ENCODE data around the gene LCAT. TPM values are rescaled to one million over a fixed set of nuclear protein-coding genes. Genes with fewer than 3 reads are reported as not detected.
A peak's percentile ranks its signal among the peaks of the same experiment; 100 is the strongest.
"Not testable (repeated sequence)": the region's sequence is repeated elsewhere in the genome, so short reads cannot be mapped to it uniquely, and the experiment has no call there.

The LCAT gene
- total RNA-seq, 2 donors from 2014 or later = 12.3 to 20.1 TPM

DNA sequence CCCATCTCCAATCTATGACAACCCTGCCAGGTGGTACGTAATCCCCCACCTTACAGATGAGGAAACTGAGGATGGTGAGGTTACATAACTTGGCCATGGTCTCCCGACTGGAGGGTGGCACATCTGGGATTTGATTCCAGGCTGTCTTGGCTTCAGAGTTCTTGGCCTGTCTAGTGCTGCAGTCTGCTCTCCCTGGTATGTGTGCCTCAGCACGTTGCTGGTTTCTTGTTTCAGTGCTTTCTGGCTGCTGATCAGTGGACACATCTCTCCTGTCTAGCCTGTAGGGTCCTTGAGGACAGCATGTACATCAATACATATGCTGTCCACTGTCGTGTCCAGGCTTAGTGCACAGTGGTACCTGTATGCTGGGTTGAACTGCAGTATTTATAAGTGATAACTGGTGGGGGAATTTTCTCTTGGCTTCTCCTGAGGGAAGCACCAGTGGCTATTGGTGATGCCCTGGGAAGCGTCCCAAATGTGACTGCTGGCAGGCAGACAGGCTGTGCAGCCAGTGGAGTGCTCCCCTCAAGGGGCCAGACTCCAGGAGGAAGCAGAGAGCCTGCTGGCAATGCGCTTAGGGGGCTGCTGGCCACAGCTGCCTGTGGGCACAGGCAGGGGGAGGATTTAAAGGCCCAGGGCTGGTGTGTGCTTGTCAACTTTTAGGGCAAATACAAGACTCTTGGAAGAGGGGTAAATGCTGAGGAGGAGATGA, 26.6 kb downstream of the LCAT start:
- H3K9me3 Mint-ChIP-seq = no peaks in the 10 kb centered on the region
- peak overlapping the region; percentile 38 to 45 for H3K4me3 Mint-ChIP-seq
- no peaks in the 10 kb centered on the region for H3K27me3 Mint-ChIP-seq (ENCODE audit: low read depth)
- ATAC-seq (replicated peaks in 1 of 2) (peak; percentile 28 to 32), DNase-seq (no peak)
- peak overlapping the region; percentile 83 for H3K27ac Mint-ChIP-seq
- peaks cover 0 to 2% of the 10 kb centered on the region in 2 donors for H3K36me3 Mint-ChIP-seq (ENCODE audit: insufficient read depth in 2 of 2)
- H3K4me1 Mint-ChIP-seq (ENCODE audit: low read depth) = peaks cover 39% of the 10 kb centered on the region

DNA sequence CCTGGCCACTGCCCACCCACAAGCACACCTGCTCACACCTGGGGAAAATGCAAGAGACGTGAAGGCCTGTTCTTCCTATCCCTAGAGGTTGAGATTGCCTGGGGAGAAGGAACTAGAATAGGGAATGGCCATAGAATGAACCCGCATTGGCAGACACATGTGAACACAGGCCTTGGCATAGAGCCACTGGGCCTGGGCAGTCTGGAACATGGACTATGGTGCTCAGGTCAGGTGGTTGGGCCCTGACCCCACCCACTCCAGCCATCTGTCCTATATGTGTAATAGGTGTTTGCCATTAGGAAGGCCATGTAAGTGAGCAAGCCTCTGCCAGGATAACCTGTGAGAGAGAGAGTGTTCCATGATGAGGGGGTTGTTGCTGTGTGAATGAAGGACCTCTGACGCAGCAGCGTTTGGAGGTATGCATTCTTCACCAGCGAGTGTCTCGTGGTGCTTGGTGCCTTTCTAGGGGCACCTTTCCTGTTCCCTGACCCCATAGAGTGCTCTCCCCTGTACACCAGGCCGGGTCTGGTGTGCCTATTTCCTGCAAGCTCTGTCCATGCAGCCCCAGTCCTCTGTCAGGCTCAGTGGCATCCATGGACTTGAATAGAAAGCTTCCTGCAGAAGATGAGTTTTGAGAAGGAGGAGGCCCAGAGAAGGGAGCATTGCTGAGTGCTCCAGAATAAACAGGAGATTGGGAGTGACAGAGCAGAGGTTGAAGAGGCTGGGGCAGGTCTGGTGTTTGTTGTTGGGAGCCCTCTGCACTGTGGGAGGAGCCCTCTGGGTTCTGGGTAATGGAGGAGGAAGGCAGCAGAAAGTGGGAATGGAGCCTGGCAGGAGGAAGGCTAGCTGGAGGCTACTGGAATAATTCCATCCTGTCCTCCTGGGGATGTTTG, 27.8 kb downstream of the LCAT start:
- no peak for ATAC-seq (replicated peaks in 1 of 2)
- H3K27ac Mint-ChIP-seq = peak overlapping the region; percentile 0
- H3K4me3 Mint-ChIP-seq = no peak overlapping the region
- H3K36me3 Mint-ChIP-seq (ENCODE audit: insufficient read depth in 2 of 2) = peaks cover 0 to 2% of the 10 kb centered on the region in 2 donors
- H3K27me3 Mint-ChIP-seq (ENCODE audit: low read depth) = no peaks in the 10 kb centered on the region
- peaks cover 29% of the 10 kb centered on the region for H3K4me1 Mint-ChIP-seq (ENCODE audit: low read depth)
- H3K9me3 Mint-ChIP-seq = no peaks in the 10 kb centered on the region
- no peak for DNase-seq

DNA sequence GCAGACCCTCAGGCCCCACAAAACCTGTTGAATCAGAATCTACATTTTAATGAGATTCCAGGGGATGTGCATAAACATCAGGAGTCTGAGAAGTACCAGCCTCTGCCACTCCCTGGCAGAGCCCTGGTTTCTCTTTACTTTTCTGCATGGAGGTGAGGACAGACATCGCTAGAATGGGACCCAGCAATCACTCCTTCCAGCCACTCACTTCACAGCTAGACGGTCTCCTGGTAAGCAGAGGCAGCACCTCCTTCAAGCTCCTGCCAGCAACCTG, 28.5 kb downstream of the LCAT start:
- not testable (repeated sequence) for H3K4me3 Mint-ChIP-seq; H3K27me3 Mint-ChIP-seq (ENCODE audit: low read depth); DNase-seq; H3K27ac Mint-ChIP-seq; H3K9me3 Mint-ChIP-seq; ATAC-seq (replicated peaks in 1 of 2); H3K36me3 Mint-ChIP-seq (ENCODE audit: insufficient read depth in 2 of 2)
- H3K4me1 Mint-ChIP-seq (ENCODE audit: low read depth) = peaks cover 34% of the 10 kb centered on the region

DNA sequence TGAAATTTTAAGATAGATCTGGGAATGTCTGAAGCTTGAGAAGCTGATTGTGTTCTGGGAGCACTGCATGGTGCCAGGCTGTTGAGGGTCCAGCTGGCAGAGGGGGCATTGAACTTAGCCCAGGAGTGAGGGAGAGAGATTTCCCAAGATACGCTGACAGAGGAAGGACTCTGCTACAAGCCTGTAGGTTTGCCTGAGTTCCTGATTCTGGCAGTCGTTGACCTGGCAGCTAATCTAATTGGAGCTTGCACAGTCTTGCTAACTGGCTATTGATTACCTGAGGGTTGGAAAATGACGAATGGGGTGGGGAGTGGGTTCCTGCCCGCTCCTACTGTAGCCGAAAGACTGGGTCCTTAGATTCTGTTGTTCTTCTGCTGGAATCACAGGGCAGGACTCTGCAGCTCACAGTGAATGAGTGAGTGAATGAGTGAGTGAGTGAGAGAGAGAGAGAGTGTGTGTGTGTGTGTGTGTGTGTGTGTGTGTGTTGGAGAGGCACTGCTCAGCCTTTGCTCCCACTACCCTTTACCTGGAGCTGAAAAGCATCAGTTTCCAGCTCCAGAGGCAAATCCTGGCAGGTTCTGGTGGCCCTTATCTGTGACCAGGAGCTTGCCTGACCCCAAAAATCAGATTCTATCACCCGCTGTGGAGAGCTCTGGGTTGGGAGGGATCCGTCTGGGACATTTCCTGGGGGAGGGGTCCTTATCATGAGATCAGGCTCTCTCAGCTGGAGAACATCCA, 29.0 kb downstream of the LCAT start:
- no peak overlapping the region for H3K27ac Mint-ChIP-seq
- no peak for ATAC-seq (replicated peaks in 1 of 2)
- H3K4me1 Mint-ChIP-seq (ENCODE audit: low read depth) = peaks cover 39% of the 10 kb centered on the region
- H3K27me3 Mint-ChIP-seq (ENCODE audit: low read depth) = no peaks in the 10 kb centered on the region
- no peaks in the 10 kb centered on the region for H3K9me3 Mint-ChIP-seq
- H3K4me3 Mint-ChIP-seq = no peak overlapping the region
- peaks cover 0 to 2% of the 10 kb centered on the region in 2 donors for H3K36me3 Mint-ChIP-seq (ENCODE audit: insufficient read depth in 2 of 2)
- no peak for DNase-seq

DNA sequence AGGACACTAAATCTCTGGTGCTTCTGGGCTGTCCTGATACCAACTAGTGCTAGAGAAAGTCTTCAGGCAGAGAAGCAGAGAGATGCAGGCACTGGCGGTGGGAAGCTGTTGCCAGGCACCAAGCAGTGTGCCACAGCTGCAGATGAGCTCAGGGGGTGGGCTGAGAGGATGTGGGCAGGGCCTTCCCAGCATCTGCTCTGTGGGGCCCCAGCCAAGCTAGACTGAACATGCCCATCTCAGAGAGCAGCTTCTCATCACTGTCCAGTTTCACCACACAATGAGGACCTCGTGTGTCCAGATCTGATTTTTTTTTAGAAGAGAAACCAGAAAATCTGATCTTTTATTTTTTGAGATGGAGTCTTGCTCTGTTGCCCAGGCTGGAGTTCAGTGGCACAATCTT, 33.8 kb downstream of the LCAT start:
- H3K4me1 Mint-ChIP-seq (ENCODE audit: low read depth) = peaks cover 29% of the 10 kb centered on the region
- no peaks in the 10 kb centered on the region for H3K36me3 Mint-ChIP-seq (ENCODE audit: insufficient read depth in 2 of 2)
- H3K27me3 Mint-ChIP-seq (ENCODE audit: low read depth) = no peaks in the 10 kb centered on the region
- H3K27ac Mint-ChIP-seq = peak overlapping the region; percentile 0
- DNase-seq (peak; percentile 62 to 68), ATAC-seq (replicated peaks in 1 of 2) (peak; percentile 96 to 99)
- peak overlapping the region; percentile 0 to 21 for H3K4me3 Mint-ChIP-seq
- no peaks in the 10 kb centered on the region for H3K9me3 Mint-ChIP-seq

DNA sequence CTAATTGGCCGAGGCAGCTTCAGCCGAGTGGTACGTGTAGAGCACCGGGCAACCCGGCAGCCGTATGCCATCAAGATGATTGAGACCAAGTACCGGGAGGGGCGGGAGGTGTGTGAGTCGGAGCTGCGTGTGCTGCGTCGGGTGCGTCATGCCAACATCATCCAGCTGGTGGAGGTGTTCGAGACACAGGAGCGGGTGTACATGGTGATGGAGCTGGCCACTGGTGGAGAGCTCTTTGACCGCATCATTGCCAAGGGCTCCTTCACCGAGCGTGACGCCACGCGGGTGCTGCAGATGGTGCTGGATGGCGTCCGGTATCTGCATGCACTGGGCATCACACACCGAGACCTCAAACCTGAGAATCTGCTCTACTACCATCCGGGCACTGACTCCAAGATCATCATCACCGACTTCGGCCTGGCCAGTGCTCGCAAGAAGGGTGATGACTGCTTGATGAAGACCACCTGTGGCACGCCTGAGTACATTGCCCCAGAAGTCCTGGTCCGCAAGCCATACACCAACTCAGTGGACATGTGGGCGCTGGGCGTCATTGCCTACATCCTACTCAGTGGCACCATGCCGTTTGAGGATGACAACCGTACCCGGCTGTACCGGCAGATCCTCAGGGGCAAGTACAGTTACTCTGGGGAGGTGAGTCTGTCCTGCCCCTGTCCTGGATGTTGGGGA, 34.7 kb downstream of the LCAT start:
- H3K27ac Mint-ChIP-seq = peak overlapping the region; percentile 0
- ATAC-seq (replicated peaks in 1 of 2) (no peak), DNase-seq (no peak)
- H3K4me1 Mint-ChIP-seq (ENCODE audit: low read depth) = peaks cover 29% of the 10 kb centered on the region
- H3K27me3 Mint-ChIP-seq (ENCODE audit: low read depth) = no peaks in the 10 kb centered on the region
- no peaks in the 10 kb centered on the region for H3K36me3 Mint-ChIP-seq (ENCODE audit: insufficient read depth in 2 of 2)
- peak overlapping the region in 1 of 2 donors; percentile 36 for H3K4me3 Mint-ChIP-seq
- H3K9me3 Mint-ChIP-seq = no peaks in the 10 kb centered on the region

DNA sequence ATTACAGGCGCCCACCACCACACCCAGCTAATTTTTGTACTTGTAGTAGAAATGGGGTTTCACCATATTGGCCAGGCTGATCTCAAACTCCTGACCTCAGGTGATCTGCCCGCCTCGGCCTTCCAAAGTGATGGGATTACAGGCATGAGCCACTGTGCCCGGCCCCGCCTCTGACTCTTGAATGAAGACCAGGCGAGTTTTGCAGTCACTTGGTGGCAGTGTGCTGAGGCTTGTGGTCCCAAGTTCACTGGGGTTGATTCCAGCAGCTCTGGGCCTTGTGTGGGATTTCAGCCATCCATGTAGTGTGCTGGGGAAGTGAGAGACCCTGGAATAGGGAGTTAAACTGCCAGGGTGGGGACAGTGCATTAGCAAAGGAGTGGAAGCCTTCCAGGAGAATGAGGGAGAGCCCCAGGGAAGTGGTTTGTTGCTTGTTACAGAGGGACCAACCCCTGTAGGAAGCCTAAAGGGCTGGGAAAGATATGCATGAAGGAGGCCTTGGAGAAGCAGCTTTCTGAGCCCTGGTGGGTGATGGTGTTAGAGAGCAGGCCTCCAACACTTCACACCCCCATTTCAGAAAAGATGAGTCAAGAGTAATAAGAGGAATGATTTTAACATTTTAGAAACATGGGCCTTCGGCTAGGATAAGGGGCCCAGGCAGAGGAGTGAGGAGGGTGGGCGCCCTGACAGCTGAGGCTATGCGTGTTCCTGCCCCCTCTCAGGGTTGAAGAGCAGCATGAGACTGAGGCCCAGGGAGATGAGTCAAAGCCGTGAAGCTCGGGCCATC, 36.3 kb downstream of the LCAT start:
- no peaks in the 10 kb centered on the region for H3K9me3 Mint-ChIP-seq
- DNase-seq (no peak), ATAC-seq (replicated peaks in 1 of 2) (no peak)
- H3K36me3 Mint-ChIP-seq (ENCODE audit: insufficient read depth in 2 of 2) = peaks cover 0 to 2% of the 10 kb centered on the region in 2 donors
- H3K27ac Mint-ChIP-seq = peak overlapping the region; percentile 23
- H3K4me1 Mint-ChIP-seq (ENCODE audit: low read depth) = peaks cover 29% of the 10 kb centered on the region
- no peaks in the 10 kb centered on the region for H3K27me3 Mint-ChIP-seq (ENCODE audit: low read depth)
- H3K4me3 Mint-ChIP-seq = no peak overlapping the region

DNA sequence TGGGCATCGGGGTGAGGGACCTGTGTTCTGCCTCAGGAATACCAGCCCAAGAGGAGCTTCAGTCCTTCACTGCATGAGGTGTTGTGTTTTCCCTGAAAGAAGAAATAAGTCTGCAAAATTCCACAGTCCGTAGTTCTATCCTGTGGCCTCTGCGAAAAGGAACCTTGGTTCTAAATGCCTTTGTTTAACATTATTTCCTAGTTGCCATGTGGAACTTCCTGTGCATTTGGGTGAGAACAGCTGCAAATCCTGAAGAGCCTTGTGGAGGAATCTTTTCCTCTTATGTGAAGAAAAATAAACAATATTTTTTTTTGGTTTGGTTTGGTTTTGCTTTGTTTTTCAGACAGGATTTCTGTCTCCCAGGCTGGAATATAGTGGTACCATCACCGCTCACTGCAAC, 41.1 kb downstream of the LCAT start:
- no peak overlapping the region for H3K4me3 Mint-ChIP-seq
- no peak for DNase-seq
- ATAC-seq (replicated peaks in 1 of 2) = no peak
- H3K36me3 Mint-ChIP-seq (ENCODE audit: insufficient read depth in 2 of 2) = peaks cover 0 to 4% of the 10 kb centered on the region in 2 donors
- peaks cover 9% of the 10 kb centered on the region for H3K4me1 Mint-ChIP-seq (ENCODE audit: low read depth)
- no peaks in the 10 kb centered on the region for H3K9me3 Mint-ChIP-seq
- H3K27ac Mint-ChIP-seq = no peak overlapping the region
- H3K27me3 Mint-ChIP-seq (ENCODE audit: low read depth) = no peaks in the 10 kb centered on the region

DNA sequence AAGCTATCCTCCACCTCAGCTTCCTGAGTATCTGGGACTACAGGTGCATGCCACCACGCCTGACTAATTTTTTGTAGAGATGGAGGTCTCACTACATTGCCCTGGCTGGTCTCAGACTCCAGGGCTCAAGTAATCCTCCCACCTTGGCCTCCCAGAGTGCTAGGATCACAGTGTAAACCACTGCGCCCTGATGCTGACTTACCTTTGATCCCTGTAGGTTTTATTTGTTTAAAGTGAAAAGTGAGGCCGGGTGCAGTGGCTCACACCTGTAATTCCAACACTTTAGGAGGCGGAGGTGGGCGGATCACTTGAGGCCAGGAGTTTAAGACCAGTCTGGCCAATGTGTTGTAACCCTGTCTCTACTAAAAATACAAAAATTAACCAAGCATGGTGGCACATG, 42.2 kb downstream of the LCAT start:
- no peaks in the 10 kb centered on the region for H3K27me3 Mint-ChIP-seq (ENCODE audit: low read depth)
- no peak overlapping the region for H3K27ac Mint-ChIP-seq
- no peak overlapping the region for H3K4me3 Mint-ChIP-seq
- ATAC-seq (replicated peaks in 1 of 2) (no peak), DNase-seq (no peak)
- H3K36me3 Mint-ChIP-seq (ENCODE audit: insufficient read depth in 2 of 2) = peaks cover 0 to 4% of the 10 kb centered on the region in 2 donors
- H3K4me1 Mint-ChIP-seq (ENCODE audit: low read depth) = peaks cover 11% of the 10 kb centered on the region
- H3K9me3 Mint-ChIP-seq = no peaks in the 10 kb centered on the region

DNA sequence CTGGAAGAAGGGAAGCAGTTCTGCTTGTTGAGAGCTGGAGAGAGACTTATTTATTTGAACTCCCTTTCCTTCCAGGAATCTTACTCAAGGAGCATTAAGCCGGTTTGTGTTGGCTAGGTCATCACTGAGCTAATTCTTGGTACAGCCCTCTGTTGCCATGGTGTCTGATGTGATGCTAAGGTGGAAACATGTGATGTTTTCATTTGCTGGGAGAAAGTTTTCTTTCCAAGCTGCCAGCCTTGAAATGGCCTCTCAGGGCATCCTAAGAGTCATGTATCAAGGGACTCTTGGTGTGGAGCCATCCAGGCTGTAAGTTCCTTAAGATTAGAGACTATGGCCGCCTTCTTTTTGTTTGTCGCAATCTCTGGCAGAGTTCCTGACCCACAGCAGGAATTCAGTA, 46.7 kb downstream of the LCAT start:
- H3K27me3 Mint-ChIP-seq (ENCODE audit: low read depth) = no peaks in the 10 kb centered on the region
- H3K9me3 Mint-ChIP-seq = no peaks in the 10 kb centered on the region
- peaks cover 46% of the 10 kb centered on the region for H3K4me1 Mint-ChIP-seq (ENCODE audit: low read depth)
- H3K4me3 Mint-ChIP-seq = no peak overlapping the region
- H3K27ac Mint-ChIP-seq = no peak overlapping the region
- DNase-seq (no peak), ATAC-seq (replicated peaks in 1 of 2) (no peak)
- H3K36me3 Mint-ChIP-seq (ENCODE audit: insufficient read depth in 2 of 2) = peaks cover 3 to 4% of the 10 kb centered on the region in 2 donors

DNA sequence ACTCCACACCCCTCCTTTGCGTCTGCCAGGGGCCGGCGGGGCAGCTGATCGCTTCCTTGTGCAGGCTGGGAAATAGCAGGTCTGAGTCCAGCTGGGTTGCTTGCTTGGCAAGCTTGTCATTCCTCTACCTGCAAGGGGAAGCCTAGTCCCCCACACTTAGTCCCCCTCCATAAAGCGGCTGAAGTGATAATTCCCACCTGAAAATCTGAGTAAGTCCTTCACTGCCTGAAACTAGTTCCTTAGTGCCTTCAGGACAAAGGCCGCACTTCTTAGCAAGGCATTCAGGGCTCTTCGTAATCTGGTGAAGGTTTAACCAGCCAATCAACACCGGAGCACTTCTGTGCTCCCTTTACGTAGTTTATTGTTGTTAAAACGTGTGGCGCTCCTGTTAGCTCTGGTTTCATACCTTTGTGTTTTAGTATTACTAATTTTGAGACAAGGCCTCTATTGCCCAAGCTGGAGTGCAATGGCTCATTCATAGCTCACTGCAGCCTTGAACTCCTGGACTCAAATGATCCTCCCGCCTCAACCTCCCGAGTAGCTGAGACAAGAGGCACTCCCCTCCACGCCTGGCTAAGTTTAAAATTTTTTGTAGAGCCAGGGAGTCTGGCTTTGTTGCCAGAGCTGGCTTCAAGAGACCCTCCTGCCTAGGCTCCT, 50.0 kb downstream of the LCAT start:
- H3K27me3 Mint-ChIP-seq (ENCODE audit: low read depth) = no peaks in the 10 kb centered on the region
- peak overlapping the region; percentile 98 for H3K4me3 Mint-ChIP-seq
- H3K4me1 Mint-ChIP-seq (ENCODE audit: low read depth) = peaks cover 48% of the 10 kb centered on the region
- ATAC-seq (replicated peaks in 1 of 2) (no peak), DNase-seq (peak in 1 of 2 donors; percentile 28)
- H3K9me3 Mint-ChIP-seq = no peaks in the 10 kb centered on the region
- peaks cover 3 to 4% of the 10 kb centered on the region in 2 donors for H3K36me3 Mint-ChIP-seq (ENCODE audit: insufficient read depth in 2 of 2)
- H3K27ac Mint-ChIP-seq = peak overlapping the region; percentile 98

Measured in activated T-cell treated with anti-CD3 and anti-CD28 coated beads, Interleukin-2, amount 50 U/mL, for 72 hours (primary cell).